Left lobe of liver (tissue), 2 donors: ENCODE results near the gene NUB1. TPM values are rescaled to one million over a fixed set of nuclear protein-coding genes. Genes with fewer than 3 reads are reported as not detected.
A peak's percentile ranks its signal among the peaks of the same experiment; 100 is the strongest.

Experiments used
- ATAC-seq: fragments of 200-7000 bp; cut with Tn5 transposase; one replicate; pipeline ENCODE4 v1.9.1; 2020; ENCODE audit warnings: mild to moderate bottlenecking, moderate library complexity
- DNase-seq: peaks from one replicate; pipeline ENCODE4 v3.0.0-alpha.2; 2020; ENCODE audit warnings: low spot score
- total RNA-seq: library from RNA; stranded (reverse); gene quantifications from one replicate; pipeline ENCODE4 v1.2.1, GENCODE V29; 2021
- donor health status: DM: no; HTN: no; CAD: no; lungs with moderate emphysema.
- donor health status: DM: no; HTN: yes; CAD: no.

The NUB1 gene
- total RNA-seq, 1 donor from 2014 or later: 19.0 TPM

GRCh38 chr7:151374726-151375125, 33.1 kb downstream of the NUB1 start:
- DNase-seq: no peak
- ATAC-seq: no peak

- no peak for DNase-seq
- ATAC-seq: no peak
Observed at GRCh38 chr7:151375530-151376217, 34.1 kb downstream of the NUB1 start.

GRCh38 chr7:151376218-151376902, 34.7 kb downstream of the NUB1 start:
- DNase-seq (no peak), ATAC-seq (no peak)

GRCh38 chr7:151377406-151377805, 35.8 kb downstream of the NUB1 start:
- DNase-seq (no peak), ATAC-seq (no peak)

GRCh38 chr7:151378011-151378410, 36.4 kb downstream of the NUB1 start:
- no peak for DNase-seq

GRCh38 chr7:151378496-151379192, 37.0 kb downstream of the NUB1 start:
- no peak for DNase-seq
- ATAC-seq: no peak

More at GRCh38 chr7:151378011-151378410, 36.4 kb downstream of the NUB1 start:
- ATAC-seq: no peak

GRCh38 chr7:151379193-151379520, 37.5 kb downstream of the NUB1 start:
- ATAC-seq (peak; percentile 13), DNase-seq (no peak)

GRCh38 chr7:151379534-151380198, 38.1 kb downstream of the NUB1 start:
- peak; percentile 20 for ATAC-seq
- DNase-seq: no peak

- peak; percentile 12 for ATAC-seq
- DNase-seq: no peak
Observed at GRCh38 chr7:151380199-151381097, 38.8 kb downstream of the NUB1 start.

- ATAC-seq: no peak
- no peak for DNase-seq
Observed at GRCh38 chr7:151381098-151381347, 39.4 kb downstream of the NUB1 start.

GRCh38 chr7:151381348-151382078, 39.9 kb downstream of the NUB1 start:
- DNase-seq: no peak

GRCh38 chr7:151382079-151382885, 40.7 kb downstream of the NUB1 start:
- DNase-seq: no peak
- no peak for ATAC-seq

More at GRCh38 chr7:151381348-151382078, 39.9 kb downstream of the NUB1 start:
- ATAC-seq: peak; percentile 20

- DNase-seq (no peak), ATAC-seq (no peak)
Observed at GRCh38 chr7:151383638-151384351, 42.2 kb downstream of the NUB1 start.

GRCh38 chr7:151384352-151384697, 42.7 kb downstream of the NUB1 start:
- no peak for DNase-seq
- ATAC-seq: no peak

- ATAC-seq (no peak), DNase-seq (no peak)
Observed at GRCh38 chr7:151384776-151385625, 43.4 kb downstream of the NUB1 start.

GRCh38 chr7:151385626-151386300, 44.2 kb downstream of the NUB1 start:
- ATAC-seq (no peak), DNase-seq (no peak)
